ENCODE results near the gene FRMPD4.

Gene FRMPD4

GRCh38 chrX:12700745-12701144 lies 562.5 kb downstream of the FRMPD4 start:
- Histone ChIP-seq H3K27ac (no peak overlapping the region), H3K4me3 (no peak overlapping the region)

- no peak overlapping the region for H3K27ac ChIP-seq
- H3K4me3 ChIP-seq = no peak overlapping the region
Measured at GRCh38 chrX:12701628-12702027, 563.4 kb downstream of the FRMPD4 start.

- no peak overlapping the region for H3K27ac ChIP-seq
- no peak overlapping the region for H3K4me3 ChIP-seq
Measured at GRCh38 chrX:12702509-12703091, 564.3 kb downstream of the FRMPD4 start.

GRCh38 chrX:12704706-12705105 lies 566.4 kb downstream of the FRMPD4 start:
- H3K27ac ChIP-seq = no peak overlapping the region
- H3K4me3 ChIP-seq = no peak overlapping the region

- Histone ChIP-seq H3K27ac (no peak overlapping the region), H3K4me3 (no peak overlapping the region)
Measured at GRCh38 chrX:12709047-12709446, 570.8 kb downstream of the FRMPD4 start.

- no peak overlapping the region for H3K27ac ChIP-seq
- H3K4me3 ChIP-seq = no peak overlapping the region
Measured at GRCh38 chrX:12711435-12712040, 573.3 kb downstream of the FRMPD4 start.

GRCh38 chrX:12716574-12716973 lies 578.3 kb downstream of the FRMPD4 start:
- no peak overlapping the region for H3K27ac ChIP-seq
- no peak overlapping the region for H3K4me3 ChIP-seq

- H3K4me3 ChIP-seq = no peak overlapping the region
Measured at GRCh38 chrX:12719837-12720236, 581.6 kb downstream of the FRMPD4 start.

GRCh38 chrX:12721042-12721441 lies 582.8 kb downstream of the FRMPD4 start:
- Histone ChIP-seq H3K27ac (no peak overlapping the region), H3K4me3 (no peak overlapping the region)

More at GRCh38 chrX:12719837-12720236, 581.6 kb downstream of the FRMPD4 start:
- no peak overlapping the region for H3K27ac ChIP-seq

- no peak overlapping the region for H3K27ac ChIP-seq
- no peak overlapping the region for H3K4me3 ChIP-seq
Measured at GRCh38 chrX:12722314-12722713, 584.0 kb downstream of the FRMPD4 start.

- H3K27ac ChIP-seq = no peak overlapping the region
- H3K4me3 ChIP-seq = no peak overlapping the region
Measured at GRCh38 chrX:12741416-12741815, 603.1 kb downstream of the FRMPD4 start.

GRCh38 chrX:12747433-12747832 lies 609.2 kb downstream of the FRMPD4 start:
- no peak overlapping the region for H3K4me3 ChIP-seq
- H3K27ac ChIP-seq = no peak overlapping the region

GRCh38 chrX:12751887-12752286 lies 613.6 kb downstream of the FRMPD4 start:
- no peak overlapping the region for H3K27ac ChIP-seq
- no peak overlapping the region for H3K4me3 ChIP-seq

- H3K27ac ChIP-seq = no peak overlapping the region
- H3K4me3 ChIP-seq = no peak overlapping the region
Measured at GRCh38 chrX:12753366-12753765, 615.1 kb downstream of the FRMPD4 start.

- no peak overlapping the region for H3K4me3 ChIP-seq
- H3K27ac ChIP-seq = no peak overlapping the region
Measured at GRCh38 chrX:12758291-12758690, 620.0 kb downstream of the FRMPD4 start.

- Histone ChIP-seq H3K27ac (no peak overlapping the region), H3K4me3 (no peak overlapping the region)
Measured at GRCh38 chrX:12767856-12768255, 629.6 kb downstream of the FRMPD4 start.

- H3K27ac ChIP-seq = no peak overlapping the region
Measured at GRCh38 chrX:12768491-12768890, 630.2 kb downstream of the FRMPD4 start.

GRCh38 chrX:12770440-12770839 lies 632.2 kb downstream of the FRMPD4 start:
- H3K27ac ChIP-seq = no peak overlapping the region
- H3K4me3 ChIP-seq = no peak overlapping the region

More at GRCh38 chrX:12768491-12768890, 630.2 kb downstream of the FRMPD4 start:
- no peak overlapping the region for H3K4me3 ChIP-seq

GRCh38 chrX:12771445-12772069 lies 633.3 kb downstream of the FRMPD4 start:
- no peak overlapping the region for H3K27ac ChIP-seq

More at GRCh38 chrX:12771445-12772069, 633.3 kb downstream of the FRMPD4 start:
- no peak overlapping the region for H3K4me3 ChIP-seq

Data from skin epidermis (tissue), 12 donors.